ENCODE data around the gene SBK1. TPM values are rescaled to one million over a fixed set of nuclear protein-coding genes. Genes with fewer than 3 reads are reported as not detected.

SBK1 gene
- total RNA-seq, 1 experiment from 2014 or later = 0.45 TPM

- DNase-seq (ENCODE audit: low spot score) = no peak
These were observed 10.3 kb upstream of the SBK1 start for GRCh38 chr16:28282045-28282444.

- DNase-seq (ENCODE audit: low spot score) = no peak
These were observed 9.2 kb upstream of the SBK1 start for GRCh38 chr16:28283173-28283572.

GRCh38 chr16:28283798-28284577 is 8.3 kb upstream of the SBK1 start:
- no peak for DNase-seq (ENCODE audit: low spot score)

- no peak for DNase-seq (ENCODE audit: low spot score)
These were observed 6.7 kb upstream of the SBK1 start for GRCh38 chr16:28285649-28286048.

GRCh38 chr16:28288114-28288513 is 4.2 kb upstream of the SBK1 start:
- no peak for DNase-seq (ENCODE audit: low spot score)

GRCh38 chr16:28289048-28289447 is 3.3 kb upstream of the SBK1 start:
- DNase-seq (ENCODE audit: low spot score) = no peak

GRCh38 chr16:28289939-28290858 is 2.1 kb upstream of the SBK1 start:
- DNase-seq (ENCODE audit: low spot score) = no peak

- no peak for DNase-seq (ENCODE audit: low spot score)
These were observed 1.5 kb upstream of the SBK1 start for GRCh38 chr16:28290859-28291254.

- no peak for DNase-seq (ENCODE audit: low spot score)
These were observed 641 bp downstream of the SBK1 start for GRCh38 chr16:28292731-28293600.

GRCh38 chr16:28293601-28293960 is 1.3 kb downstream of the SBK1 start:
- no peak for DNase-seq (ENCODE audit: low spot score)

GRCh38 chr16:28294201-28294600 is 1.9 kb downstream of the SBK1 start:
- DNase-seq (ENCODE audit: low spot score) = no peak

- no peak for DNase-seq (ENCODE audit: low spot score)
These were observed 3.0 kb downstream of the SBK1 start for GRCh38 chr16:28295276-28295675.

- no peak for DNase-seq (ENCODE audit: low spot score)
These were observed 5.0 kb downstream of the SBK1 start for GRCh38 chr16:28297308-28297707.

- DNase-seq (ENCODE audit: low spot score) = no peak
These were observed 5.6 kb downstream of the SBK1 start for GRCh38 chr16:28297784-28298510.

GRCh38 chr16:28298511-28298878 is 6.2 kb downstream of the SBK1 start:
- no peak for DNase-seq (ENCODE audit: low spot score)

- no peak for DNase-seq (ENCODE audit: low spot score)
These were observed 8.0 kb downstream of the SBK1 start for GRCh38 chr16:28300327-28300726.

- DNase-seq (ENCODE audit: low spot score) = no peak
These were observed 8.8 kb downstream of the SBK1 start for GRCh38 chr16:28301154-28301553.

GRCh38 chr16:28301620-28302019 is 9.3 kb downstream of the SBK1 start:
- DNase-seq (ENCODE audit: low spot score) = no peak

GRCh38 chr16:28303132-28303531 is 10.8 kb downstream of the SBK1 start:
- no peak for DNase-seq (ENCODE audit: low spot score)

- DNase-seq (ENCODE audit: low spot score) = no peak
These were observed 11.9 kb downstream of the SBK1 start for GRCh38 chr16:28304214-28304613.

GRCh38 chr16:28307936-28308335 is 15.6 kb downstream of the SBK1 start:
- DNase-seq (ENCODE audit: low spot score) = no peak

Data from A172 (cell line).